ENCODE data around the gene LRRK2.
"Not testable (repeated sequence)": the region's sequence is repeated elsewhere in the genome, so short reads cannot be mapped to it uniquely, and the experiment has no call there.

LRRK2 gene

DNA sequence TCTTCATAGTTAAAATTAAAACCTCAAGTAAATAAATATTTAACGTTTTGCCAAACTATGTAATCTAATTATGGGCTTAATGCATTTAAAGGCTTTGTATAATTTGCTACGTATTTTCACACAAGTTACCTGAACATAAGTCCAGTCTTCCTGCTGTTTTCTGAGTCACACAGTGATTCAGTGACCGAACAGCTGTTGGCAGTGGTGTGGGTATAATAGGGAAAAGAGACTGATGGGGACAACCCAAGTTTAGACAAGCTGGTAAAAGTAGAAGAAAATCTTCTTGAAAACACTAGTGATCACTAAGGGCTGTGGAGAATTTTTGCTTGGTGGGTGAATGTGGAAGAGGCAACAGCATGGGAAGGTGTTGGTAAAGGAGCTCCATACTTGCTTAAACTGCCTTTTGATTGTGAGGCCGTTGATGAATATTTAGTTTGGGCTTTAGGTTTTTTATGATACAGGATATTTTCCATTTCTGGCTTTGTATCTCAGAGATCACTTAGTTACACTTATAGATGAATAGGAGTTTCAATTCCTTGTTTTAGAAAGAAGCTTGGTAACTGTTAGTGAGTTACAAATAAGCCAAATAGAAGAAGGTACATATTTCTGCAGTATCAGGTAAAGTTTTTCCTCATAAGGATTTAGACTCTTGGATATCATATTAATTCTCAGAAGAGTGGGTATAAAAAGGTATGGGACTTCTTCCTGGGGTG lies 23.9 kb downstream of the LRRK2 start:
- TF ChIP-seq PPARA (CRISPR knock-in tag; IDR thresholded peaks at IDR 0.05; ENCODE audit: borderline replicate concordance) (no peak), ZNF8 (CRISPR knock-in tag; IDR thresholded peaks at IDR 0.05) (no peak), BACH2 (CRISPR knock-in tag; IDR thresholded peaks at IDR 0.05; ENCODE audit: borderline replicate concordance) (no peak), OSR1 (CRISPR knock-in tag; IDR thresholded peaks at IDR 0.05) (no peak), ISL1 (CRISPR knock-in tag; IDR thresholded peaks at IDR 0.05) (no peak), CSDC2 (CRISPR knock-in tag; IDR thresholded peaks at IDR 0.05) (no peak), ZFP3 (CRISPR knock-in tag; IDR thresholded peaks at IDR 0.05) (no peak), TOX (CRISPR knock-in tag; IDR thresholded peaks at IDR 0.05; ENCODE audit: borderline replicate concordance) (no peak), GLIS3 (CRISPR knock-in tag; IDR thresholded peaks at IDR 0.05) (no peak), ESRRG (CRISPR knock-in tag; IDR thresholded peaks at IDR 0.05) (no peak), TCF4 (CRISPR knock-in tag; IDR thresholded peaks at IDR 0.05; ENCODE audit: borderline replicate concordance) (no peak)
- TF ChIP-seq, protein P1, sequence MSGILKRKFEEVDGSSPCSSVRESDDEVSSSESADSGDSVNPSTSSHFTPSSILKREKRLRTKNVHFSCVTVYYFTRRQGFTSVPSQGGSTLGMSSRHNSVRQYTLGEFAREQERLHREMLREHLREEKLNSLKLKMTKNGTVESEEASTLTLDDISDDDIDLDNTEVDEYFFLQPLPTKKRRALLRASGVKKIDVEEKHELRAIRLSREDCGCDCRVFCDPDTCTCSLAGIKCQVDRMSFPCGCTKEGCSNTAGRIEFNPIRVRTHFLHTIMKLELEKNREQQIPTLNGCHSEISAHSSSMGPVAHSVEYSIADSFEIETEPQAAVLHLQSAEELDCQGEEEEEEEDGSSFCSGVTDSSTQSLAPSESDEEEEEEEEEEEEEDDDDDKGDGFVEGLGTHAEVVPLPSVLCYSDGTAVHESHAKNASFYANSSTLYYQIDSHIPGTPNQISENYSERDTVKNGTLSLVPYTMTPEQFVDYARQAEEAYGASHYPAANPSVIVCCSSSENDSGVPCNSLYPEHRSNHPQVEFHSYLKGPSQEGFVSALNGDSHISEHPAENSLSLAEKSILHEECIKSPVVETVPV (CRISPR knock-in tag; IDR thresholded peaks at IDR 0.05) = no peak
- TF ChIP-seq, protein P2, sequence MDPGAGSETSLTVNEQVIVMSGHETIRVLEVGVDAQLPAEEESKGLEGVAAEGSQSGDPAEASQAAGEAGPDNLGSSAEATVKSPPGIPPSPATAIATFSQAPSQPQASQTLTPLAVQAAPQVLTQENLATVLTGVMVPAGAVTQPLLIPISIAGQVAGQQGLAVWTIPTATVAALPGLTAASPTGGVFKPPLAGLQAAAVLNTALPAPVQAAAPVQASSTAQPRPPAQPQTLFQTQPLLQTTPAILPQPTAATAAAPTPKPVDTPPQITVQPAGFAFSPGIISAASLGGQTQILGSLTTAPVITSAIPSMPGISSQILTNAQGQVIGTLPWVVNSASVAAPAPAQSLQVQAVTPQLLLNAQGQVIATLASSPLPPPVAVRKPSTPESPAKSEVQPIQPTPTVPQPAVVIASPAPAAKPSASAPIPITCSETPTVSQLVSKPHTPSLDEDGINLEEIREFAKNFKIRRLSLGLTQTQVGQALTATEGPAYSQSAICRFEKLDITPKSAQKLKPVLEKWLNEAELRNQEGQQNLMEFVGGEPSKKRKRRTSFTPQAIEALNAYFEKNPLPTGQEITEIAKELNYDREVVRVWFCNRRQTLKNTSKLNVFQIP (CRISPR knock-in tag; IDR thresholded peaks at IDR 0.05; ENCODE audit: borderline replicate concordance, low read depth) = no peak
- TF ChIP-seq, protein P3, sequence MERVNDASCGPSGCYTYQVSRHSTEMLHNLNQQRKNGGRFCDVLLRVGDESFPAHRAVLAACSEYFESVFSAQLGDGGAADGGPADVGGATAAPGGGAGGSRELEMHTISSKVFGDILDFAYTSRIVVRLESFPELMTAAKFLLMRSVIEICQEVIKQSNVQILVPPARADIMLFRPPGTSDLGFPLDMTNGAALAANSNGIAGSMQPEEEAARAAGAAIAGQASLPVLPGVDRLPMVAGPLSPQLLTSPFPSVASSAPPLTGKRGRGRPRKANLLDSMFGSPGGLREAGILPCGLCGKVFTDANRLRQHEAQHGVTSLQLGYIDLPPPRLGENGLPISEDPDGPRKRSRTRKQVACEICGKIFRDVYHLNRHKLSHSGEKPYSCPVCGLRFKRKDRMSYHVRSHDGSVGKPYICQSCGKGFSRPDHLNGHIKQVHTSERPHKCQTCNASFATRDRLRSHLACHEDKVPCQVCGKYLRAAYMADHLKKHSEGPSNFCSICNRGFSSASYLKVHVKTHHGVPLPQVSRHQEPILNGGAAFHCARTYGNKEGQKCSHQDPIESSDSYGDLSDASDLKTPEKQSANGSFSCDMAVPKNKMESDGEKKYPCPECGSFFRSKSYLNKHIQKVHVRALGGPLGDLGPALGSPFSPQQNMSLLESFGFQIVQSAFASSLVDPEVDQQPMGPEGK (CRISPR knock-in tag; IDR thresholded peaks at IDR 0.05; ENCODE audit: borderline replicate concordance) = no peak
- TF ChIP-seq, protein P4, sequence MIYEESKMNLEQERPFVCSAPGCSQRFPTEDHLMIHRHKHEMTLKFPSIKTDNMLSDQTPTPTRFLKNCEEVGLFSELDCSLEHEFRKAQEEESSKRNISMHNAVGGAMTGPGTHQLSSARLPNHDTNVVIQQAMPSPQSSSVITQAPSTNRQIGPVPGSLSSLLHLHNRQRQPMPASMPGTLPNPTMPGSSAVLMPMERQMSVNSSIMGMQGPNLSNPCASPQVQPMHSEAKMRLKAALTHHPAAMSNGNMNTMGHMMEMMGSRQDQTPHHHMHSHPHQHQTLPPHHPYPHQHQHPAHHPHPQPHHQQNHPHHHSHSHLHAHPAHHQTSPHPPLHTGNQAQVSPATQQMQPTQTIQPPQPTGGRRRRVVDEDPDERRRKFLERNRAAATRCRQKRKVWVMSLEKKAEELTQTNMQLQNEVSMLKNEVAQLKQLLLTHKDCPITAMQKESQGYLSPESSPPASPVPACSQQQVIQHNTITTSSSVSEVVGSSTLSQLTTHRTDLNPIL (CRISPR knock-in tag; IDR thresholded peaks at IDR 0.05; ENCODE audit: low read depth) = no peak
- TF ChIP-seq, protein P5, sequence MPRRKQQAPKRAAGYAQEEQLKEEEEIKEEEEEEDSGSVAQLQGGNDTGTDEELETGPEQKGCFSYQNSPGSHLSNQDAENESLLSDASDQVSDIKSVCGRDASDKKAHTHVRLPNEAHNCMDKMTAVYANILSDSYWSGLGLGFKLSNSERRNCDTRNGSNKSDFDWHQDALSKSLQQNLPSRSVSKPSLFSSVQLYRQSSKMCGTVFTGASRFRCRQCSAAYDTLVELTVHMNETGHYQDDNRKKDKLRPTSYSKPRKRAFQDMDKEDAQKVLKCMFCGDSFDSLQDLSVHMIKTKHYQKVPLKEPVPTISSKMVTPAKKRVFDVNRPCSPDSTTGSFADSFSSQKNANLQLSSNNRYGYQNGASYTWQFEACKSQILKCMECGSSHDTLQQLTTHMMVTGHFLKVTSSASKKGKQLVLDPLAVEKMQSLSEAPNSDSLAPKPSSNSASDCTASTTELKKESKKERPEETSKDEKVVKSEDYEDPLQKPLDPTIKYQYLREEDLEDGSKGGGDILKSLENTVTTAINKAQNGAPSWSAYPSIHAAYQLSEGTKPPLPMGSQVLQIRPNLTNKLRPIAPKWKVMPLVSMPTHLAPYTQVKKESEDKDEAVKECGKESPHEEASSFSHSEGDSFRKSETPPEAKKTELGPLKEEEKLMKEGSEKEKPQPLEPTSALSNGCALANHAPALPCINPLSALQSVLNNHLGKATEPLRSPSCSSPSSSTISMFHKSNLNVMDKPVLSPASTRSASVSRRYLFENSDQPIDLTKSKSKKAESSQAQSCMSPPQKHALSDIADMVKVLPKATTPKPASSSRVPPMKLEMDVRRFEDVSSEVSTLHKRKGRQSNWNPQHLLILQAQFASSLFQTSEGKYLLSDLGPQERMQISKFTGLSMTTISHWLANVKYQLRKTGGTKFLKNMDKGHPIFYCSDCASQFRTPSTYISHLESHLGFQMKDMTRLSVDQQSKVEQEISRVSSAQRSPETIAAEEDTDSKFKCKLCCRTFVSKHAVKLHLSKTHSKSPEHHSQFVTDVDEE (CRISPR knock-in tag; IDR thresholded peaks at IDR 0.05) = no peak
- no peak for ATAC-seq

DNA sequence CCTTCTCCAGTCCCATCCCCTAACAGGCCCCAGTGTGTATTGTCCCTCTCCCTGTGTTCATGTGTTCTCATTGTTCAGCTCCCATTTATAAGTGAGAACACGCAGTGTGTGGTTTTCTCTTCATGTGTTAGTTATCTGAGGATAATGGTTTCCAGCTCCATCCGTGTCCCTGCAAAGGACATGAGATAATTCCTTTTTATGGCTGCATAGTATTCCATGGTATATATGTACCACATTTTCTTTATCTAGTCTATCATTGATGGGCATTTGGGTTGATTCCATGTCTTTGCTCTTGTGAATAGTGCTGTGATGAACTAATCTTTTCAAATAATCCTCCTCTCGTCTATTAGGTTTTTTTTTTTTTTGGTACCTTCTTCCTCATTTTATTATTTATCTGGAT lies 25.9 kb downstream of the LRRK2 start:
- TF ChIP-seq ZNF8 (CRISPR knock-in tag; IDR thresholded peaks at IDR 0.05) = 0 out of 2 replicates have a peak, but pooled peaks have one; percentile 50
- ATAC-seq = not testable (repeated sequence)

DNA sequence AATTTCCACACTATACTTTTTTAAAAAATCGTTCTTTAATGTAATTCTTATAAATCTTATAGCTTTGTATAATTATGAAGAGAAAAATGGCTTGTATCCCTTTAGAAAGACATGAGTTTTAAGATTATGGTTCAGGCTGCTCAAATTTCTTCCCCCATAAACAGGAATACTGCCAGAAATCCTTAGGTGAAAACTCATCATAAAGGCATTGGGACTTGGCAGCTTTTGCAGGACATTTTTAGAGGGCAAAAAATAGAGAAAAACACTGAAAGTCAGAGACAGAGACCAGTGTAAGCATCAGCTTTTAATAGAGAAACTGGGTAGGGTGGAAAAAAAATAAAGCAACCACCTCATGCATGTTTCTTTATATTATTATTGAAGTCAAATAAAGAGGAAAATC lies 29.1 kb downstream of the LRRK2 start:
- no peak for TF ChIP-seq TCF4 (CRISPR knock-in tag; IDR thresholded peaks at IDR 0.05; ENCODE audit: borderline replicate concordance)
- TF ChIP-seq, protein P2 (CRISPR knock-in tag; IDR thresholded peaks at IDR 0.05; ENCODE audit: borderline replicate concordance, low read depth) = no peak
- no peak for TF ChIP-seq ZC3H10 (CRISPR knock-in tag; IDR thresholded peaks at IDR 0.05)
- TF ChIP-seq OSR1 (CRISPR knock-in tag; IDR thresholded peaks at IDR 0.05) = no peak
- no peak for TF ChIP-seq ARNTL (CRISPR knock-in tag; IDR thresholded peaks at IDR 0.05; ENCODE audit: borderline replicate concordance, low read depth)
- no peak for ATAC-seq
